Trophoblast cell (in vitro differentiated cells and primary cell): ENCODE measurements around the gene CTU2.

ENCODE experiments used
- DNase-seq, 2 donors: peaks; one replicate each; pipeline ENCODE4 v3.0.0-alpha.2; 2016
- H2AFZ ChIP-seq: 2 replicates; pipeline ENCODE4 v1.6.1; 2013; ENCODE audit warnings: low read length, moderate library complexity, mild to moderate bottlenecking; ENCODE audit not compliant: insufficient read depth, poor library complexity
- H2AK5ac ChIP-seq: 2 replicates; pipeline ENCODE4 v1.6.1; 2013; ENCODE audit warnings: mild to moderate bottlenecking, low read length
- H2BK120ac ChIP-seq: 2 replicates; pipeline ENCODE4 v1.6.1; 2013; ENCODE audit warnings: low read length, mild to moderate bottlenecking, moderate library complexity; ENCODE audit not compliant: insufficient read depth, poor library complexity
- H2BK12ac ChIP-seq: 2 replicates; pipeline ENCODE4 v1.6.1; 2013; ENCODE audit warnings: mild to moderate bottlenecking, low read length, moderate library complexity
- H2BK5ac ChIP-seq: 2 replicates; pipeline ENCODE4 v1.6.1; 2013; ENCODE audit warnings: low read length, low read depth, moderate library complexity, mild to moderate bottlenecking; ENCODE audit not compliant: poor library complexity
- H3K14ac ChIP-seq: 2 replicates; pipeline ENCODE4 v1.6.1; 2013; ENCODE audit warnings: mild to moderate bottlenecking, low read length
- H3K18ac ChIP-seq: 2 replicates; pipeline ENCODE4 v1.6.1; 2013; ENCODE audit warnings: mild to moderate bottlenecking, low read length
- H3K23ac ChIP-seq: 2 replicates; pipeline ENCODE4 v1.6.1; 2013; ENCODE audit warnings: low read length
- H3K27ac ChIP-seq: 2 replicates; pipeline ENCODE4 v1.5.1; 2013; ENCODE audit warnings: low read depth, mild to moderate bottlenecking, inconsistent platforms, low read length, moderate library complexity
- H3K27me3 ChIP-seq: 2 replicates; pipeline ENCODE4 v1.6.1; 2013; ENCODE audit warnings: inconsistent platforms, mild to moderate bottlenecking, low read length, moderate library complexity; ENCODE audit not compliant: insufficient read depth
- H3K36me3 ChIP-seq, 2 experiments: 1 replicate in 1 of 2; 2 replicates in 1 of 2; pipeline ENCODE4 v1.6.1; 2013; ENCODE audit warnings: low read length in 2 of 2, mild to moderate bottlenecking in 2 of 2, moderate library complexity in 1 of 2; ENCODE audit not compliant: insufficient read depth in 2 of 2, control insufficient read depth in 1 of 2
- H3K4ac ChIP-seq: 2 replicates; pipeline ENCODE4 v1.6.1; 2013; ENCODE audit warnings: low read depth, mild to moderate bottlenecking, low read length, moderate library complexity
- H3K4me1 ChIP-seq, 2 experiments: 1 replicate in 1 of 2; 2 replicates in 1 of 2; pipeline ENCODE4 v1.6.1; 2013; ENCODE audit warnings: low read length in 2 of 2, mild to moderate bottlenecking in 2 of 2, moderate library complexity in 1 of 2; ENCODE audit not compliant: insufficient read depth in 2 of 2, control insufficient read depth in 1 of 2
- H3K4me2 ChIP-seq: 2 replicates; pipeline ENCODE4 v1.6.1; 2013; ENCODE audit warnings: inconsistent platforms, mild to moderate bottlenecking, low read length, moderate library complexity
- H3K4me3 ChIP-seq: 2 replicates; pipeline ENCODE4 v1.5.1; 2013; ENCODE audit warnings: mild to moderate bottlenecking, low read depth, low read length, inconsistent platforms
- H3K79me1 ChIP-seq: one replicate; pipeline ENCODE4 v1.6.1; 2013; ENCODE audit warnings: low read length
- H3K79me2 ChIP-seq: 2 replicates; pipeline ENCODE4 v1.6.1; 2013; ENCODE audit warnings: low read length, mild to moderate bottlenecking; ENCODE audit not compliant: control insufficient read depth, insufficient read depth, poor library complexity
- H3K9ac ChIP-seq: 2 replicates; pipeline ENCODE4 v1.6.1; 2013; ENCODE audit warnings: mild to moderate bottlenecking, low read length
- H3K9me3 ChIP-seq: 2 replicates; pipeline ENCODE4 v1.6.1; 2013; ENCODE audit warnings: low read depth, mild to moderate bottlenecking, control low read depth, inconsistent platforms, low read length; ENCODE audit not compliant: insufficient read depth
- H4K12ac ChIP-seq: 2 replicates; pipeline ENCODE4 v1.6.1; 2013; ENCODE audit warnings: low read depth, mild to moderate bottlenecking, low read length, moderate library complexity
- H4K8ac ChIP-seq: 2 replicates; pipeline ENCODE4 v1.6.1; 2013; ENCODE audit warnings: low read depth, mild to moderate bottlenecking, low read length, moderate library complexity
- H4K91ac ChIP-seq: one replicate; pipeline ENCODE4 v1.6.1; 2013; ENCODE audit warnings: low read depth, mild to moderate bottlenecking, low read length, moderate library complexity
- WGBS: extraction: QIAGEN DNeasy Blood & Tissue Kit; methylation state at CpG from one replicate; pipeline ENCODE4 v1.1.7; 2013; ENCODE audit warnings: missing lambda C conversion rate; ENCODE audit not compliant: insufficient read length, insufficient coverage; ENCODE audit errors: extremely low coverage; 5-methylcytosine and 5-hydroxymethylcytosine counted together

Gene CTU2

GRCh38 chr16:88733630-88734360 lies 27.5 kb downstream of the CTU2 start:
- Histone ChIP-seq H3K27ac (no peak overlapping the region), H4K91ac (no peak overlapping the region), H3K4me2 (no peak overlapping the region), H4K12ac (no peak overlapping the region), H3K4me3 (no peak overlapping the region), H3K14ac (no peak overlapping the region), H2AK5ac (no peak overlapping the region), H2AFZ (no peak overlapping the region), H3K9me3 (peaks cover 2% of the 10 kb centered on the region), H2BK5ac (no peak overlapping the region), H3K4ac (no peak overlapping the region), H3K36me3 (peaks cover 71 to 72% of the 10 kb centered on the region in 2 experiments), H3K79me1 (no peaks in the 10 kb centered on the region), H3K23ac (no peak overlapping the region), H3K4me1 (no peaks in the 10 kb centered on the region), H3K27me3 (no peaks in the 10 kb centered on the region), H2BK120ac (no peak overlapping the region), H4K8ac (no peak overlapping the region), H3K18ac (no peak overlapping the region), H3K9ac (no peak overlapping the region), H3K79me2 (no peaks in the 10 kb centered on the region), H2BK12ac (no peak overlapping the region)
- DNase-seq: no peak
- WGBS: no CpG with 5 or more reads among the region's 27 CpGs

- Histone ChIP-seq H3K4me3 (no peak overlapping the region), H2AFZ (no peak overlapping the region), H3K14ac (no peak overlapping the region), H3K4me1 (peaks cover 0 to 2% of the 10 kb centered on the region in 2 experiments), H3K18ac (no peak overlapping the region), H3K23ac (no peak overlapping the region), H2BK120ac (no peak overlapping the region), H4K12ac (no peak overlapping the region), H3K36me3 (peaks cover 71 to 72% of the 10 kb centered on the region in 2 experiments), H4K8ac (no peak overlapping the region), H3K4me2 (no peak overlapping the region), H3K9me3 (peaks cover 2% of the 10 kb centered on the region), H3K79me1 (no peaks in the 10 kb centered on the region), H2BK12ac (no peak overlapping the region), H2AK5ac (no peak overlapping the region), H3K9ac (no peak overlapping the region), H4K91ac (no peak overlapping the region), H3K4ac (no peak overlapping the region), H3K79me2 (no peaks in the 10 kb centered on the region), H2BK5ac (no peak overlapping the region), H3K27ac (no peak overlapping the region), H3K27me3 (no peaks in the 10 kb centered on the region)
- WGBS: no CpG with 5 or more reads among the region's 23 CpGs
- no peak for DNase-seq
These were observed 28.0 kb downstream of the CTU2 start for GRCh38 chr16:88734361-88734728.

GRCh38 chr16:88735121-88735520 lies 28.8 kb downstream of the CTU2 start:
- Histone ChIP-seq H3K4me1 (peaks cover 2 to 5% of the 10 kb centered on the region in 2 experiments), H3K18ac (no peak overlapping the region), H2AK5ac (no peak overlapping the region), H3K4ac (no peak overlapping the region), H3K4me2 (no peak overlapping the region), H4K12ac (no peak overlapping the region), H3K4me3 (no peak overlapping the region), H3K79me2 (no peaks in the 10 kb centered on the region), H3K79me1 (no peaks in the 10 kb centered on the region), H3K27ac (no peak overlapping the region), H3K27me3 (no peaks in the 10 kb centered on the region), H3K14ac (no peak overlapping the region), H3K23ac (no peak overlapping the region), H2AFZ (no peak overlapping the region), H2BK120ac (no peak overlapping the region), H3K9ac (no peak overlapping the region), H3K36me3 (peaks cover 70% of the 10 kb centered on the region in 2 experiments), H2BK5ac (no peak overlapping the region), H2BK12ac (no peak overlapping the region), H3K9me3 (peaks cover 2% of the 10 kb centered on the region), H4K8ac (no peak overlapping the region), H4K91ac (no peak overlapping the region)
- WGBS: no CpG with 5 or more reads among the region's 16 CpGs
- DNase-seq: no peak

GRCh38 chr16:88735616-88736015 lies 29.3 kb downstream of the CTU2 start:
- peaks cover 2% of the 10 kb centered on the region for H3K9me3 ChIP-seq
- H3K4me2 ChIP-seq: no peak overlapping the region
- peaks cover 2 to 5% of the 10 kb centered on the region in 2 experiments for H3K4me1 ChIP-seq
- no peaks in the 10 kb centered on the region for H3K79me2 ChIP-seq
- no peak overlapping the region for H3K4me3 ChIP-seq
- H3K27ac ChIP-seq: no peak overlapping the region
- H3K18ac ChIP-seq: no peak overlapping the region
- H4K8ac ChIP-seq: no peak overlapping the region
- H2BK120ac ChIP-seq: no peak overlapping the region
- no peak overlapping the region for H4K91ac ChIP-seq
- no peak overlapping the region for H2AK5ac ChIP-seq
- no peak overlapping the region for H3K23ac ChIP-seq
- H3K79me1 ChIP-seq: no peaks in the 10 kb centered on the region
- H2AFZ ChIP-seq: no peak overlapping the region
- H3K14ac ChIP-seq: no peak overlapping the region
- no peak overlapping the region for H4K12ac ChIP-seq
- peaks cover 72 to 73% of the 10 kb centered on the region in 2 experiments for H3K36me3 ChIP-seq
- no peak overlapping the region for H2BK5ac ChIP-seq
- no peak overlapping the region for H3K9ac ChIP-seq
- no peak for DNase-seq
- no peak overlapping the region for H3K4ac ChIP-seq
- no peaks in the 10 kb centered on the region for H3K27me3 ChIP-seq
- no CpG with 5 or more reads among the region's 10 CpGs for WGBS
- H2BK12ac ChIP-seq: no peak overlapping the region
